Peyer's patch (tissue), 4 donors: Measurements from ENCODE around the gene COL13A1.

Experiments used
- CTCF ChIP-seq, 6 experiments: fragments of 450-650 bp in 4 of 6; fragments of 200-600 bp in 2 of 6; sonication (generic) in 1 of 6; IDR thresholded peaks; one replicate each; pipeline ENCODE4 v1.5.1; 2017 to 2019; ENCODE audit warnings: antibody characterized with exemption in 6 of 6, mild to moderate bottlenecking in 3 of 6, moderate library complexity in 1 of 6
- POLR2A ChIP-seq, 2 donors: fragments of 450-650 bp; IDR thresholded peaks; one replicate each; pipeline ENCODE4 v1.5.1; 2017; ENCODE audit warnings: antibody characterized with exemption in 2 of 2, mild to moderate bottlenecking in 2 of 2, moderate library complexity in 2 of 2

- TF ChIP-seq CTCF (IDR thresholded peaks at IDR 0.05) (no peak), POLR2A (IDR thresholded peaks at IDR 0.05) (no peak)
These were observed 49.2 kb upstream of the COL13A1 start for GRCh38 chr10:69752479-69752878.
